Measurements from ENCODE around the gene KLK6. TPM values are rescaled to one million over a fixed set of nuclear protein-coding genes. Genes with fewer than 3 reads are reported as not detected.
"Not testable (repeated sequence)": the region's sequence is repeated elsewhere in the genome, so short reads cannot be mapped to it uniquely, and the experiment has no call there.

Gene KLK6
- total RNA-seq, 1 experiment from 2014 or later, result not detected

- Histone ChIP-seq H3K27me3 (ENCODE audit: low read length) (no peaks in the 10 kb centered on the region), H3K9me2 (replicated peaks; ENCODE audit: insufficient read depth, low read length) (no peaks in the 10 kb centered on the region), H2AFZ (ENCODE audit: low read length) (no peak overlapping the region), H3K4me3 (ENCODE audit: low read length) (no peak overlapping the region), H3K9ac (ENCODE audit: low read length) (no peak overlapping the region), H3K36me3 (ENCODE audit: insufficient read depth, low read length) (no peaks in the 10 kb centered on the region), H3K4me2 (ENCODE audit: low read depth, low read length, poor library complexity, severe bottlenecking) (no peak overlapping the region), H3K79me2 (ENCODE audit: low read length) (no peaks in the 10 kb centered on the region), H4K20me1 (ENCODE audit: insufficient read depth, low read depth, low read length) (no peaks in the 10 kb centered on the region), H3K4me1 (ENCODE audit: low read length) (no peaks in the 10 kb centered on the region), H3K9me3 (ENCODE audit: low read length) (no peaks in the 10 kb centered on the region), H3K27ac (ENCODE audit: low read length) (no peak overlapping the region)
- no peak for DNase-seq
These were observed 3.5 kb upstream of the KLK6 start for GRCh38 chr19:50972795-50973376.

- not testable (repeated sequence) for H3K36me3 ChIP-seq (ENCODE audit: insufficient read depth, low read length); H3K4me2 ChIP-seq (ENCODE audit: low read depth, low read length, poor library complexity, severe bottlenecking); H3K9me3 ChIP-seq (ENCODE audit: low read length); H3K9me2 ChIP-seq (replicated peaks; ENCODE audit: insufficient read depth, low read length); H3K27me3 ChIP-seq (ENCODE audit: low read length); H3K4me3 ChIP-seq (ENCODE audit: low read length); H3K9ac ChIP-seq (ENCODE audit: low read length); H3K79me2 ChIP-seq (ENCODE audit: low read length); H3K27ac ChIP-seq (ENCODE audit: low read length); H3K4me1 ChIP-seq (ENCODE audit: low read length); DNase-seq; H2AFZ ChIP-seq (ENCODE audit: low read length); H4K20me1 ChIP-seq (ENCODE audit: insufficient read depth, low read depth, low read length)
These were observed 419 bp upstream of the KLK6 start for GRCh38 chr19:50969810-50970209.

GRCh38 chr19:50968716-50969412 lies 527 bp downstream of the KLK6 start:
- Histone ChIP-seq H3K4me1 (ENCODE audit: low read length) (no peaks in the 10 kb centered on the region), H3K4me2 (ENCODE audit: low read depth, low read length, poor library complexity, severe bottlenecking) (no peak overlapping the region), H3K27ac (ENCODE audit: low read length) (no peak overlapping the region), H3K9ac (ENCODE audit: low read length) (no peak overlapping the region), H3K4me3 (ENCODE audit: low read length) (no peak overlapping the region), H3K9me3 (ENCODE audit: low read length) (no peaks in the 10 kb centered on the region), H4K20me1 (ENCODE audit: insufficient read depth, low read depth, low read length) (no peaks in the 10 kb centered on the region), H3K79me2 (ENCODE audit: low read length) (no peaks in the 10 kb centered on the region), H2AFZ (ENCODE audit: low read length) (no peak overlapping the region), H3K27me3 (ENCODE audit: low read length) (no peaks in the 10 kb centered on the region), H3K9me2 (replicated peaks; ENCODE audit: insufficient read depth, low read length) (no peaks in the 10 kb centered on the region), H3K36me3 (ENCODE audit: insufficient read depth, low read length) (no peaks in the 10 kb centered on the region)
- no peak for DNase-seq

GRCh38 chr19:50967929-50968715 lies 1.3 kb downstream of the KLK6 start:
- no peaks in the 10 kb centered on the region for H3K4me1 ChIP-seq (ENCODE audit: low read length)
- H4K20me1 ChIP-seq (ENCODE audit: insufficient read depth, low read depth, low read length), result no peaks in the 10 kb centered on the region
- H3K9me3 ChIP-seq (ENCODE audit: low read length), result no peaks in the 10 kb centered on the region
- no peak overlapping the region for H2AFZ ChIP-seq (ENCODE audit: low read length)
- H3K36me3 ChIP-seq (ENCODE audit: insufficient read depth, low read length), result no peaks in the 10 kb centered on the region
- H3K4me3 ChIP-seq (ENCODE audit: low read length), result no peak overlapping the region
- no peak overlapping the region for H3K4me2 ChIP-seq (ENCODE audit: low read depth, low read length, poor library complexity, severe bottlenecking)
- no peaks in the 10 kb centered on the region for H3K79me2 ChIP-seq (ENCODE audit: low read length)
- no peak overlapping the region for H3K27ac ChIP-seq (ENCODE audit: low read length)
- no peaks in the 10 kb centered on the region for H3K9me2 ChIP-seq (replicated peaks; ENCODE audit: insufficient read depth, low read length)
- H3K27me3 ChIP-seq (ENCODE audit: low read length), result no peaks in the 10 kb centered on the region
- no peak for DNase-seq
- H3K9ac ChIP-seq (ENCODE audit: low read length), result no peak overlapping the region

GRCh38 chr19:50964266-50964665 lies 5.1 kb downstream of the KLK6 start:
- no peak overlapping the region for H3K9ac ChIP-seq (ENCODE audit: low read length)
- H2AFZ ChIP-seq (ENCODE audit: low read length), result no peak overlapping the region
- H3K36me3 ChIP-seq (ENCODE audit: insufficient read depth, low read length), result no peaks in the 10 kb centered on the region
- H3K4me2 ChIP-seq (ENCODE audit: low read depth, low read length, poor library complexity, severe bottlenecking), result no peak overlapping the region
- no peaks in the 10 kb centered on the region for H3K79me2 ChIP-seq (ENCODE audit: low read length)
- no peak for DNase-seq
- H3K9me3 ChIP-seq (ENCODE audit: low read length), result no peaks in the 10 kb centered on the region; the same call in 1 of the 2 replicates
- no peak overlapping the region for H3K27ac ChIP-seq (ENCODE audit: low read length)
- H3K9me2 ChIP-seq (replicated peaks; ENCODE audit: insufficient read depth, low read length), result no peaks in the 10 kb centered on the region
- H3K4me3 ChIP-seq (ENCODE audit: low read length), result no peak overlapping the region
- no peaks in the 10 kb centered on the region for H3K4me1 ChIP-seq (ENCODE audit: low read length)
- no peaks in the 10 kb centered on the region for H3K27me3 ChIP-seq (ENCODE audit: low read length)
- no peaks in the 10 kb centered on the region for H4K20me1 ChIP-seq (ENCODE audit: insufficient read depth, low read depth, low read length)

- Histone ChIP-seq H3K4me3 (ENCODE audit: low read length) (no peak overlapping the region), H4K20me1 (ENCODE audit: insufficient read depth, low read depth, low read length) (no peaks in the 10 kb centered on the region), H2AFZ (ENCODE audit: low read length) (no peak overlapping the region), H3K9me3 (ENCODE audit: low read length) (no peaks in the 10 kb centered on the region; the same call in 1 of the 2 replicates), H3K4me1 (ENCODE audit: low read length) (no peaks in the 10 kb centered on the region), H3K9ac (ENCODE audit: low read length) (no peak overlapping the region), H3K4me2 (ENCODE audit: low read depth, low read length, poor library complexity, severe bottlenecking) (no peak overlapping the region), H3K36me3 (ENCODE audit: insufficient read depth, low read length) (no peaks in the 10 kb centered on the region), H3K27me3 (ENCODE audit: low read length) (no peaks in the 10 kb centered on the region), H3K27ac (ENCODE audit: low read length) (no peak overlapping the region), H3K79me2 (ENCODE audit: low read length) (no peaks in the 10 kb centered on the region), H3K9me2 (replicated peaks; ENCODE audit: insufficient read depth, low read length) (no peaks in the 10 kb centered on the region)
- DNase-seq, result no peak
These were observed 6.0 kb downstream of the KLK6 start for GRCh38 chr19:50963381-50963780.

- H3K9me2 ChIP-seq (replicated peaks; ENCODE audit: insufficient read depth, low read length), result no peaks in the 10 kb centered on the region
- H3K9ac ChIP-seq (ENCODE audit: low read length), result no peak overlapping the region
- no peak overlapping the region for H3K4me2 ChIP-seq (ENCODE audit: low read depth, low read length, poor library complexity, severe bottlenecking)
- H3K4me3 ChIP-seq (ENCODE audit: low read length), result no peak overlapping the region
- no peak overlapping the region for H3K27ac ChIP-seq (ENCODE audit: low read length)
- H3K27me3 ChIP-seq (ENCODE audit: low read length), result no peaks in the 10 kb centered on the region
- DNase-seq, result no peak
- H3K4me1 ChIP-seq (ENCODE audit: low read length), result no peaks in the 10 kb centered on the region
- H3K9me3 ChIP-seq (ENCODE audit: low read length), result no peaks in the 10 kb centered on the region; the same call in 1 of the 2 replicates
- no peaks in the 10 kb centered on the region for H4K20me1 ChIP-seq (ENCODE audit: insufficient read depth, low read depth, low read length)
- no peaks in the 10 kb centered on the region for H3K79me2 ChIP-seq (ENCODE audit: low read length)
- H3K36me3 ChIP-seq (ENCODE audit: insufficient read depth, low read length), result no peaks in the 10 kb centered on the region
- H2AFZ ChIP-seq (ENCODE audit: low read length), result no peak overlapping the region
These were observed 7.1 kb downstream of the KLK6 start for GRCh38 chr19:50962245-50962644.

- no peaks in the 10 kb centered on the region for H3K36me3 ChIP-seq (ENCODE audit: insufficient read depth, low read length)
- no peaks in the 10 kb centered on the region for H3K4me1 ChIP-seq (ENCODE audit: low read length)
- H3K79me2 ChIP-seq (ENCODE audit: low read length), result no peaks in the 10 kb centered on the region
- no peak for DNase-seq
- H4K20me1 ChIP-seq (ENCODE audit: insufficient read depth, low read depth, low read length), result no peaks in the 10 kb centered on the region
- H3K4me3 ChIP-seq (ENCODE audit: low read length), result no peak overlapping the region
- H3K27ac ChIP-seq (ENCODE audit: low read length), result no peak overlapping the region
- no peaks in the 10 kb centered on the region for H3K9me2 ChIP-seq (replicated peaks; ENCODE audit: insufficient read depth, low read length)
- no peak overlapping the region for H3K4me2 ChIP-seq (ENCODE audit: low read depth, low read length, poor library complexity, severe bottlenecking)
- no peaks in the 10 kb centered on the region; the same call in 1 of the 2 replicates for H3K9me3 ChIP-seq (ENCODE audit: low read length)
- no peaks in the 10 kb centered on the region for H3K27me3 ChIP-seq (ENCODE audit: low read length)
- H3K9ac ChIP-seq (ENCODE audit: low read length), result no peak overlapping the region
- no peak overlapping the region for H2AFZ ChIP-seq (ENCODE audit: low read length)
These were observed 9.5 kb downstream of the KLK6 start for GRCh38 chr19:50959731-50960500.
